GM18505 (cell line): Measurements from ENCODE around the gene MYLK3.
"Not testable (repeated sequence)": the region's sequence is repeated elsewhere in the genome, so short reads cannot be mapped to it uniquely, and the experiment has no call there.

Experiments used
- ATAC-seq: cut with Tn5 transposase; IDR thresholded peaks from one replicate; pipeline ENCODE4 v1.9.1; 2021; ENCODE audit not compliant: unreplicated experiment
- POLR2A ChIP-seq: IDR thresholded peaks from 4 replicates; pipeline ENCODE4 v1.6.1; 2011; ENCODE audit warnings: borderline replicate concordance; ENCODE audit not compliant: insufficient read depth, insufficient read length; ENCODE audit errors: extremely low read depth

Gene MYLK3

DNA sequence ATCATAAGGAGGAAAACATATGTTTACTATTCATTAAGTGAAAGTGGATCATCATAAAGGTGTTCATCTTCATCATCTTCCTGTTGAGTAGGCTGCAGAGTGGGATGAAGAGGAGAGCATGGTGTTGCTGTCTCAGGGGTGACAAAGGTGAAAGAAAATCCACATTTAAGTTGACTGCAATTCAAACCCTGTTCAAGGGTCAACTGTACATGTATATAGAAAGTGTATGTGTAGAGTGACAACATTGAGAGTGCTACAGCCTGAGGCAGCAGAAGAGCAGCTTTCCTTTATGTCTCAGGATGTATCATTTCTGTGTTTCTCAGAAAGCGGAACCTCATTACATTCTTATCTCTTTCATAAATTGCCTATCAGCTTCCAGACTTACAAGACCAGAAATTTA is 41.5 kb downstream of the MYLK3 start:
- no peak for ATAC-seq
- TF ChIP-seq POLR2A = no peak

DNA sequence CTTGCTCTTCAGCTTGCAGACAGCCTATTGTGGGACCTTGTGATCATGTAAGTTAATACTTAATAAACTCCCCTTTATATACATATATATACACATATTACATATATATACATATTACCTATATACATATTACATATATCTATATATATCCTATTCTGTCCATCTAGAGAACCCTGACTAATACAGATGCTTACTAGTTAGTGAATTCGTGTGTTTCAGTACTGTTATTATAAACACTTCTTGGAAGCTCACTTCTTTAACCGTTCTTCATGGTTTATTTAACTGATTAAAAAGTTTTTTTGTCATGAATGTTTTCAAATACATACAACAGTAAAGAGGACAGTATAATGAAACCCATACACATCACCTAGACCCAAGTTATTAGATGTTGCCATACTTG is 46.1 kb downstream of the MYLK3 start:
- ATAC-seq = no peak
- no peak for TF ChIP-seq POLR2A

DNA sequence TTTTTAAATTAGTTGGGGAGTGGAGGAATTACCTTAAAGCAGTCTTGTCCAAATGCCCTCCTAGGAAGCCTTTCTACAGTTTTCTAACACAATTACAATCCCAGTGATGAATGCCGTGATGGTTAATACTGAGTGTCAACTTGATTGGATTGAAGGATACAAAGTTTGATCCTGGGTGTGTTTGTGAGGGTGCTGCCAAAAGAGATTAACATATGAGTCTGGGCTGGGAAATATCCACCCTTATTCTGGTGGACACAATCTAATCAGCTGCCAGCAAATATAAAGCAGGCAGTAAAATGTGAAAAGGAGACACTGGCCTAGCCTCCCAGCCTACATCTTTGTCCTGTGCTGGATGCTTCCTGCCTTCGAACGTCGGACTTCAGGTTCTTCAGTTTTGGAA is 46.5 kb downstream of the MYLK3 start:
- TF ChIP-seq POLR2A = no peak
- ATAC-seq = no peak

DNA sequence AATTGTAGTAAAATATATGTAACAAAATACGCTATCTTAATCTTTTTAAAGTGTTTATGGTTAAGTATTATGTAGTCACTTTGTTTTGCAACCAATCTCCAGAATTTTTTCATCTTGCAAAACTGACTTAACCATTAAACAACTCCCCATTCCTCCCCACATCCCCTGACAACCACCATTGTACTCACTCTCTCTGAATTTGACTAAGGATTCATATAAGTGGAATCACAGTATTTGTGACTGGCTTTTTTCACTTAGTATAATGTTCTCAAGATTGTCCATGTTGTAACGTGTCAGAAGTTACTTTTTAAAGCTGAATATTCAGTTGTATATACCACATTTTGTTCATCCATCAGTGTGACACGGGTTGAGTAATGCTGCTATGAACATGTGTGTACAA is 48.1 kb downstream of the MYLK3 start:
- no peak for TF ChIP-seq POLR2A
- no peak for ATAC-seq

DNA sequence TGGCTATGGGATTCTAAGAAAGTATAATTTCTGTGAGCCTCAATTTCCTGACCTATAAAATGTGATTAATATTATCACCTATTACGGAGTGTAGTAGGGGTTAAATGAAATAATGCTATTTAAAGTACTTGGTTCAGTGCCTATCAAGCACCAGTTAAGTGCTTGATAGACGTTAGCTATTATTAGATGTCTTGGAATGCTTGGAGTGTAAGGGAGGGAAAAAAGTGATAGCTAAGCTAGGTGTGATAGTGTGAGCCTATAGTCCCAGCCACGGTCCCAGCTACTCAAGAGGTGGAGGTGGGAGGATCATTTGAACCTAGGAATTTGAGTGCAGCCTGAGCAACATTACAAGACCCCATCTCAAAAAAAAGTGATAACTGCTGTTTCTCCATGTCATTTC is 51.2 kb downstream of the MYLK3 start:
- no peak for ATAC-seq
- TF ChIP-seq POLR2A = no peak

DNA sequence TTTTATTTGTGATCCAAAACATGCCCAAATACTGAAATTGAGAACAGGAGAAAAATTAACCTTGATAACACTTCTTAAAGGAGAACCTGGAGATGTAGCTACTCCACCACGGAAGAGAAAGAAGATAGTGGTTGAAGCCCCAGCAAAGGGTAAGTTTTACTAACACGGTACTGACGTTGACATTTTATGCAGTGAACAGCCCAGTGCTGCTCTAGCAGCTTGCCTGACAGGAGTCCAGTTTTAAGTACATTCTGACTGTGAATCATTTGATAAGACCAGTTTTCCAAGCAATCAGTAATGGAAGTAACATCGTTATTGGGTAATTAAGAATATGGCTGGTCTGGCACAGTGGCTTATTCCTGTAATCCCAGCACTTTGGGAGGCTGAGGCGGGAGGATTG is 52.2 kb downstream of the MYLK3 start:
- ATAC-seq = no peak
- no peak for TF ChIP-seq POLR2A

DNA sequence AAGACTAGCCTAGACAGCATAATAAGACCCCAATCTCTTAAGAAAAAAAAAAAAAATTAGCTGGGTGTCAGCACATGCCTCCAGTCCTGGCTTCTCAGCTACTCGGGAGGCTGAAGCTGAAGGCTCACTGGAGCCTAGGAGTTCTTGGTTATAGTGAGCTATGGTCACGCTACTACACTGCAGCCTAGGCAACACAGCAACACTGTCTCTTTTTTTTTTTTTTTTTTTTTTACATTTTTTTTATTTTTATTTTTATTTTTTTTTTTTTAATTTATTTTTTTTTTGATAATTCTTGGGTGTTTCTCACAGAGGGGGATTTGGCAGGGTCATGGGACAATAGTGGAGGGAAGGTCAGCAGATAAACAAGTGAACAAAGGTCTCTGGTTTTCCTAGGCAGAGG is 54.5 kb downstream of the MYLK3 start:
- ATAC-seq = no peak
- TF ChIP-seq POLR2A = no peak

DNA sequence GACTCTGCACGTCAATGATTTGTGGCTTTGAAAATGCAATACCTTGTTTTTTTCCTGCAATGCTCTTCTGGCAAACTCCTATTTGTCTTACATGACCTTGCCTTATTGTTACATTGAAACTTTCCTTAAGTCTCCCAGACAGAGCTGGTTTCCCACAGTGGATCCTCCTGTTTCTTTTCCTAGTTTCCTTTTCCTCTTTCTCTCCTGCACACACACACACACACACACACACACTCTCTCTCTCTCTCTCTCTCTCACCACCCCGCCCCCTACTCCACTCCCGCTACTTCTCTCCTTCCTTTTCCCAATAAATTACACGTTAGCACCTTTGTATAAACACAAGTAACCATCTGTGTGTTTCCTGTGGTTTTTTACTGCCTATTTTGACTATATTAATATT is 56.4 kb downstream of the MYLK3 start:
- no peak for ATAC-seq
- TF ChIP-seq POLR2A = no peak

DNA sequence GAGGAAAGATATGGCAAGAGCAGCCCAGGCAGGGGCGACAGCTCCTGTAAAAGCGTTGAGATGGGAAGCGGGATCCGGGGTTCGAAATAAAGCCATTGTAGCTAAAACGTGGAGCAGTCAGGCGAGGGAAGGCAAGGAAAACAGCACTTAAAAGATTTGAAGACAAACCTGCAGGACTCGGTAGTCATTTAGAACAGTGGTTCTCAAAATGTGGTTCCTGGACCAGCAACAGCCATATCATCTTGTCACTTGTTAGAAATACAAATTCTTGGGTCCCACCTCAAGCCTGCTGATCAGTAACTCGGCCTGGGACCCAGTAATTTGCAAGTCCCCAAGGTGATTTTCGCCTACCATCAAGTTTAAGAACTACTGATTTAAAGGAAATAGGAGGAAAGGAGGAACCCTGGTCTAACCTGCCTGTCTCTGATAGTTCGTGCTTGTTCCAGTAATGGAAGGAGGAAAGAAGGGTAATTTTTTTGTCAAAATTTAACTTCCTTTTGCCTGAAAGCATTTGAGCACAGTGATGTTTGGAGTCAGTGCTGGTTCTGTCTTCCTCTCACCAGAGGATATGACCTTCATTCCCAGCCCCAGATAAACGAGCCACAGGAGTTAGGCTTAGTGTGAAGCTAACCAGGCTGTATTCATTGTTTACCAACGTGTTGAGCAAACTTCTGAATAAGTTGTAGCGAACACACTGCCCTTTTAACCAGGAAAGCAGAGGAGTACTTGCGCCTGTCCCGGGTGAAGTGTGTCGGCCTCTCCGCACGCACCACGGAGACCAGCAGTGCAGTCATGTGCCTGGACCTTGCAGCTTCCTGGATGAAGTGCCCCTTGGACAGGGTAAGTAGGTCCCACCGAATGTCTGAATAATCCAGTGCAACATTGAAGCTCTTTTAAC is 57.6 kb downstream of the MYLK3 start:
- no peak for ATAC-seq
- TF ChIP-seq POLR2A = no peak

DNA sequence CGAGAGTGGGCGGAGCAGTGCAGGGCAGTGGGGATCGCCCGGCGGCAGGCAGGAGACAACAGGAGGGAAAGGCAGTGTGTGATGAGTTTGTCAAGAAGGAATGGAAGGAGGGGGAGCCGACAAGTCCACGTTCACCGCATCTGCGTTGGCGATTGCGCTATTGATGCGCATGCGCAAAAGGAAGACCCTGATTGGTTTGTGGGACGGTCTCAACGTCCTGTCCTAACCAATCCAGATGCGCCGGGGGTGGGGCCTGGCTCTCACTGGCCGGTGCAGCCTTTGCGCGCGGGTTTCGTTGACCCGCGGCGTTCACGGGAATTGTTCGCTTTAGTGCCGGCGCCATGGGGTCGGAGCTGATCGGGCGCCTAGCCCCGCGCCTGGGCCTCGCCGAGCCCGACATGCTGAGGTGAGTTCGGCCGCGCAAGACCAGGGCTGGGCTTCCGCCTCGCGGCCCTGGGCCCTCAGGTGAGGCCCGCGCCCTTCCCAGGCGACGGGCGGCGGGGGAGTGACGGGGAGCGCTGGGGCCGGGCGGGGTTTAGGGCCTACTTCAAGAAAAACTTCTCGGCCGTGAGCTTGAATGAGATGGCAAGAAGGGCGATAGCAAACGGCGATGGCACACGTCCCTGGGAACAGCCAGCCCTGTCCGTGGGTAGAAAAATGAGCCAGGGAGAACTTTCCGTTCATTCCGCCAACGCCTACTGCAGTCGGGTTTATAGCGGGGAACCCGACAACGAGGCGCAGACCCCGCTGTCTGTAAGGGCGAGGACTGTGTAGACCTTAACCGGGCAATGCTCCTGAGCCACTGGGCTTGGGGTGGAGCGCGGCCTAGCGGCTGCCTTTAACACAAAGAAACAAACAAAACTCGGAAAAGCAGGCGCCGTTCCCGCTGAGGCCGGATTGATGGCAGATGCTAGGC is 58.5 kb downstream of the MYLK3 start, which contains the start of gene ORC6:
ORC6 (plus strand) TSS at position 295 of the 916 bp plus-strand sequence; CDS start at position 342, 47 bp downstream.
- peak; percentile 72 for ATAC-seq
- peak; percentile 73 for TF ChIP-seq POLR2A

DNA sequence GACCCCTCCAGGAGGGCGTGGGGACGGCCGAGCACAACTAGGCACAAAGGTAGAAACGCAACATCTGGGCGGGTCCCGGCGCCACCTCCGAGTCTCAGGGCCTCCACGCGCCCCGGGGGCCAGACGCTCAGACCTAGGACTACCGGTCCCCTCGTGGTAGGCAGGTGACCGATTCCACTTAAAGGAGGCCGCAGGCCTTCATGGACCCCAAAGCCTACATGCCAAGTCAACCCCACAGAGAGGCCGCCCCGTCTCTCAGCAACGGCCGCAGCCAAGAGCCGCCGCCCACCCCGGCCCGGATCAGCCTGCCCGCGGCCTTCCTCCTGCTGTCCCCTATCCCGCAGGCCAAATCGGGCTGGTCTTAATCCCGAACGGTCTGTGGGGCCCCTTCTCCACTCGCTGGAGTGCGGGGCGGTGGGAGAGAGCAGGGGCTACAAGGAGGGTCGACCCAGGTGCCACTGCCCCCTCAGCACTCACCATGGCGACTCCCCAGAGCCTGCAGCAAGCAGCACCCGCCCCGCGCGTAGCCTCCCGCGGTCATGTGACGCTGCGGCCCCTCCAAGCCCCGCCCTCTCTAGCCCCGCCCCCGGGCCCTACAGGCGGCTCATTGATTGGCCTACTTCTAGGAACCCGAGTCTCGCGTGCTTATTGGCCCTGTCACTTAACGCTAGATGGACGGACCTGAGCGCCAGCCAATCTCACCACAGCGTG is 59.3 kb downstream of the MYLK3 start, which contains the start of gene VPS35:
VPS35 (minus strand) TSS at position 525 of the 711 bp plus-strand sequence; CDS start at position 480, 45 bp downstream.
- peak; percentile 78 for ATAC-seq
- peak; percentile 58 for TF ChIP-seq POLR2A

DNA sequence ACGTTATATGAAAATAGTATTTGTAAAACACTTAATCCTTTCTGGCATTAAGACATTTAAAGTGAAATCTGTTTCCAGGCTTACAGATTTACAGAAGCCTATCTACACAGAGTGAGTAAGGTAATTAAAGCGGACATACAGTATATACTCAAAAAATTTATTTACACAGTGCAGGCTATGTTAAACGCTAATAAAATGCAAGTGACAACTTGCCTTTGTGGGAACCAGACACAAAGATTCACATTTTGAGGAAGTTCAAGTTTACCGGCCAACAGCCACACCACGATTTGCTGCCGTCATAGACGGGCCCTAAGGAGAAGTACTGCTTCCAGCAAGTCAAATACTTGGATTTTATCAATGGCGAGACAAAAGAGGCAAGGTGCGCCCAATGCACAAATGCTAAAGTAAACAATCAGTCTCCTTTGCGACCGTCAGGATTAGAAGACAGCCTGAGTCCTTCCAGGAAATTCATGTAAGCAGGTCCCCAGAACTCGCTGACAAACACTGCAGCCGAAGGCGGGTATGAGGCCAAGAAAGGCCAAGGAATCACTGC is 60.0 kb downstream of the MYLK3 start:
- no peak for TF ChIP-seq POLR2A
- ATAC-seq = no peak

DNA sequence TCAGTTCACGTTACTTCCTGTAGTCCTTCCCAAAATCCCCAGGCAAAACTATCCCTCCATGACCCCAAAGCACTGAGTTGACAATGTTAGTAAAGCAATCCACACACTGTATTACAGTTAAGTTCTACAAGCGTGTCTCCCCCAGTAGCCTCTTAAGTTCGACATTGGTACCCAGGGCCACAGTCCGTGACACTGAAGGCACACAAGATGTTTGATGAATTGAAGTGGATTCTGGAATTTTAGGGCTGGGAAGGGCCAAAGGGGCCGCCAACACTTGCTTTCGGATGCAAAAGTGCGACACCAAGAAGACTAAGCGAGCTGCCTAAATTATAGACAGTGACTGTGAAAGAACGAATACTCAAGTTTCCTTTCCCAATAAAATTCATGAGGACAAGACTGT is 60.7 kb downstream of the MYLK3 start:
- no peak for ATAC-seq
- no peak for TF ChIP-seq POLR2A

DNA sequence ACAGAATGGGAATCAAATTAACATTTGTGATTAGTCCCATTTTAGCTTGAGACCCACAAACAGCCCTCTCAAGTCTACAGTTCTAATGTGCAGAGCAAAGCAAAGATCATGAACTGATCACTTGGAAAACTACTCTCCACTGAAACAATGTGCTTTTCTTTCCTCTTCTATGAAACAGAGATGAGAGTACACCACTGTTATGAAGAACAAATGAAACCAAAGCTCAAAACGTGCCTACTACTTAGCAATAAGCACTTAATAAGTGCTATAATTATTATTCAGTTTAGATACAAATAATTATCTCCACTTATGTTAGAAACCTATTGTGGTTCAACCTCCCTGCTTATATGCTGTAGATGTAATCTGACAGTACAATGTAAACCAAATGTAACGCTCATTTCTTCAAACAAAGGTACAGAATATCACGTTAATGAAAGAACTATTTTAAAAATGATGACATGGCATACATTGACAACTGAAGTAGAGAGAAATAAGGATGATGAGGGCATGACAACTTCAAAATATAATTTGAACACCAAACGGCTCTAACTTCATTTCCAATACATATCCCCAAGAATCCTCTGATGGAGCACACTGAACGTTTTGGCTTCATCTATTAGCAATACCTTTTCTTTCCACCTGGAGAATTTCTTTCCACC is 61.2 kb downstream of the MYLK3 start:
- ATAC-seq = no peak
- no peak for TF ChIP-seq POLR2A

DNA sequence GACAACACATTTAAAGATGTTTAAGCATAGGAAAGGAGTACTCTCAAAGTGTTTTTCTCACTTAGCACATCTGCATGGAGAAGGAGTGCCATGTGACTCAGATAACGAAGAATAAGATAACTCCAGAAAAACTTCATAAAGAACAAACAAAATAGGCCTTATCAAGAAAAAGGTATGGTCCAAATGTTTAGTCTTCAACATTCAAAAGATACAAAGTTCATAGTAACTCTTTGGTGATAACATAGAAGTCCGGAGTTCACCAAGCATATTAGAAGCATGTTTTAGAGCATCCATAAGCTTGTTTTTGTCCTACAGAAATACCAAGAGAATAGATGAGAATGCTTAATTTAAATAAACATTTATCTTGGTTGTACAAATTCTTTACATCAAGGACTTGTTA is 66.3 kb downstream of the MYLK3 start:
- ATAC-seq = not testable (repeated sequence)

DNA sequence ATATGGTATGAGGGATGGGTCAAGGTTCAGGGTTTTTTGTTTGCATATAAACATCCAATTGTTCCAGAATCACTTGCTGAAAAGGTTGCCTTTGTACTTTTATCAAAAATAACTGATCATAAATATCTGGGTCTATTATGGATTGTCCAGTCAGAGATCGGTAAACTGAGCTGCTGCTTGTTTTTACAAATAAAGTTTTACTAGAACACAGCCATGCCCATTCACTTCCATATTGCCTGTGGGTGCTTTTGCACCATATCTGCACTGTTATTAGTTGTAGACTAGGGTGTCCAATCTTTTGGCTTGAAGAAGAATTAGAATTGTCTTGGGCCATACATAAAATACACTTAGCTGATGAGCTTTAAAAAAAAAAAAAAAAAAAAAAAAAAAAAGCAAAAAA is 70.2 kb downstream of the MYLK3 start:
- not testable (repeated sequence) for ATAC-seq
